RPMI8226 (cell line): ENCODE data around the gene C1QTNF1.
A peak's percentile ranks its signal among the peaks of the same experiment; 100 is the strongest.

Experiments
- DNase-seq: peaks from one replicate; pipeline ENCODE4 v3.0.0-alpha.2; 2015

Gene C1QTNF1

GRCh38 chr17:78993241-78993956, 30.6 kb upstream of the C1QTNF1 start:
- DNase-seq, result peak; percentile 31

- no peak for DNase-seq
Measured at GRCh38 chr17:78993981-78994671, 29.8 kb upstream of the C1QTNF1 start.

- DNase-seq, result no peak
Measured at GRCh38 chr17:78995022-78995760, 28.8 kb upstream of the C1QTNF1 start.

GRCh38 chr17:78995761-78996451, 28.1 kb upstream of the C1QTNF1 start:
- DNase-seq, result no peak

- DNase-seq, result no peak
Measured at GRCh38 chr17:78996781-78997201, 27.2 kb upstream of the C1QTNF1 start.

GRCh38 chr17:78997231-78997741, 26.7 kb upstream of the C1QTNF1 start:
- no peak for DNase-seq

- DNase-seq, result no peak
Measured at GRCh38 chr17:78997881-78998280, 26.1 kb upstream of the C1QTNF1 start.

- DNase-seq, result no peak
Measured at GRCh38 chr17:78998311-78999055, 25.5 kb upstream of the C1QTNF1 start.

GRCh38 chr17:78999056-78999768, 24.8 kb upstream of the C1QTNF1 start:
- no peak for DNase-seq

GRCh38 chr17:78999947-79000395, 24.0 kb upstream of the C1QTNF1 start:
- no peak for DNase-seq

- DNase-seq, result no peak
Measured at GRCh38 chr17:79000396-79001189, 23.4 kb upstream of the C1QTNF1 start.

- no peak for DNase-seq
Measured at GRCh38 chr17:79001190-79002020, 22.6 kb upstream of the C1QTNF1 start.

GRCh38 chr17:79002291-79002690, 21.7 kb upstream of the C1QTNF1 start:
- DNase-seq, result no peak

- DNase-seq, result no peak
Measured at GRCh38 chr17:79002796-79003593, 21.0 kb upstream of the C1QTNF1 start.

GRCh38 chr17:79003661-79004411, 20.1 kb upstream of the C1QTNF1 start:
- DNase-seq, result no peak

GRCh38 chr17:79005063-79005861, 18.7 kb upstream of the C1QTNF1 start:
- no peak for DNase-seq

GRCh38 chr17:79006046-79006445, 17.9 kb upstream of the C1QTNF1 start:
- DNase-seq, result no peak
